Mucosa of descending colon (tissue), 3 donors: ENCODE data around the gene APEH. TPM values are rescaled to one million over a fixed set of nuclear protein-coding genes. Genes with fewer than 3 reads are reported as not detected.
A peak's percentile ranks its signal among the peaks of the same experiment; 100 is the strongest.

Source experiments
- ATAC-seq: fragments of 200-7000 bp; cut with Tn5 transposase; one replicate; pipeline ENCODE4 v1.9.1; 2020; ENCODE audit warnings: mild to moderate bottlenecking, moderate library complexity
- DNase-seq, 3 donors: peaks; one replicate each; pipeline ENCODE4 v3.0.0-alpha.2; 2020
- H3K36me3 ChIP-seq: fragments of 200-600 bp; one replicate; pipeline ENCODE4 v1.8.0; 2021; ENCODE audit warnings: low read depth, mild to moderate bottlenecking
- H3K4me1 ChIP-seq: fragments of 200-600 bp; one replicate; pipeline ENCODE4 v1.8.0; 2021; ENCODE audit warnings: low read depth, mild to moderate bottlenecking
- H3K4me3 ChIP-seq: fragments of 200-600 bp; one replicate; pipeline ENCODE4 v1.8.0; 2021; ENCODE audit warnings: mild to moderate bottlenecking
- H3K9me3 ChIP-seq: fragments of 200-600 bp; one replicate; pipeline ENCODE4 v1.8.0; 2021; ENCODE audit warnings: mild to moderate bottlenecking
- intact Hi-C, 2 donors: fragments of 100-400 bp; cut with DNase I in 1 of 2; cut with micrococcal nuclease in 1 of 2; formaldehyde crosslinking; loops; one replicate each; pipeline versions ENCODE4 v1.11.0 to v1.11.1; 2022; cut with DNase I, micrococcal nuclease
- long read RNA-seq, 2 donors: library from polyadenylated mRNA; unstranded; transcript quantifications; one replicate each; pipeline ENCODE4 v2.0.0, GENCODE V29; 2019 to 2021
- total RNA-seq, 3 donors: library from RNA; stranded (reverse); fragmentation: NEBNext Ultra II Directional in 2 of 3; extraction: Animal tissue kit (Norgen Biotek cat#: 25700) in 2 of 3; gene quantifications; one replicate each; pipeline versions ENCODE4 v1.2.1 to v1.2.4, GENCODE V29; 2021 to 2023
- TF ChIP-seq, protein P1 (sequence below): fragments of 200-600 bp; IDR thresholded peaks from one replicate; pipeline ENCODE4 v1.8.0; 2022; ENCODE audit warnings: antibody characterized with exemption, mild to moderate bottlenecking
- donor health status: DM: no; HTN: no; CAD: no; lungs with moderate emphysema.
- donor health status: DM: no; HTN: no; CAD: no.
- donor health status: DM: no; HTN: yes; CAD: no.

Gene APEH
- total RNA-seq, result 100 to 1,000 TPM; 110 to 176 (median 142) TPM
- long read RNA-seq, donor 1, transcript APEH-201 (22 exons, 3,220 nt), result major isoform, 133 of 185 reads
- long read RNA-seq, donor 1, partial matches to known transcripts, result 22 of 185 reads
- long read RNA-seq, donor 1, other reads (novel, unspliced or antisense), result 29 of 185 reads
- long read RNA-seq, donor 2, transcript APEH-201 (22 exons, 3,220 nt), result major isoform, 26 of 51 reads
- long read RNA-seq, donor 2, partial matches to known transcripts, result 15 of 51 reads
- long read RNA-seq, donor 2, other reads (novel, unspliced or antisense), result 10 of 51 reads

GRCh38 chr3:49673715-49674496 is at the start of gene APEH:
TSS of gene APEH (plus strand) at chr3:49674351. CDS start at chr3:49674402, 51 bp downstream.
- intact Hi-C loops, result loop anchor here in 1 of 2 donors (5.0 kb wide), 1 partner anchor 132 kb away; no protein-coding TSS in a partner anchor

GRCh38 chr3:49625071-49625470 is 49.1 kb upstream of the APEH start:
- H3K4me3 ChIP-seq, result no peak overlapping the region
- no peaks in the 10 kb centered on the region for H3K36me3 ChIP-seq
- no peaks in the 10 kb centered on the region for H3K9me3 ChIP-seq
- TF ChIP-seq, protein P1, sequence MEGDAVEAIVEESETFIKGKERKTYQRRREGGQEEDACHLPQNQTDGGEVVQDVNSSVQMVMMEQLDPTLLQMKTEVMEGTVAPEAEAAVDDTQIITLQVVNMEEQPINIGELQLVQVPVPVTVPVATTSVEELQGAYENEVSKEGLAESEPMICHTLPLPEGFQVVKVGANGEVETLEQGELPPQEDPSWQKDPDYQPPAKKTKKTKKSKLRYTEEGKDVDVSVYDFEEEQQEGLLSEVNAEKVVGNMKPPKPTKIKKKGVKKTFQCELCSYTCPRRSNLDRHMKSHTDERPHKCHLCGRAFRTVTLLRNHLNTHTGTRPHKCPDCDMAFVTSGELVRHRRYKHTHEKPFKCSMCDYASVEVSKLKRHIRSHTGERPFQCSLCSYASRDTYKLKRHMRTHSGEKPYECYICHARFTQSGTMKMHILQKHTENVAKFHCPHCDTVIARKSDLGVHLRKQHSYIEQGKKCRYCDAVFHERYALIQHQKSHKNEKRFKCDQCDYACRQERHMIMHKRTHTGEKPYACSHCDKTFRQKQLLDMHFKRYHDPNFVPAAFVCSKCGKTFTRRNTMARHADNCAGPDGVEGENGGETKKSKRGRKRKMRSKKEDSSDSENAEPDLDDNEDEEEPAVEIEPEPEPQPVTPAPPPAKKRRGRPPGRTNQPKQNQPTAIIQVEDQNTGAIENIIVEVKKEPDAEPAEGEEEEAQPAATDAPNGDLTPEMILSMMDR, result no peak
- no peaks in the 10 kb centered on the region for H3K4me1 ChIP-seq
- no peak for DNase-seq
- intact Hi-C loops, result no loop called here
- no peak for ATAC-seq

More at GRCh38 chr3:49673715-49674496, at the start of gene APEH:
- peak within 1 kb of the TSS; percentile 85 for H3K4me3 ChIP-seq
- TF ChIP-seq, protein P1, result no peak
- H3K4me1 ChIP-seq, result peaks cover 13% of the 10 kb centered on the region
- DNase-seq (peak; percentile 97 to 99 (median 98)), ATAC-seq (peak; percentile 93)
- H3K36me3 ChIP-seq, result no peaks in the 10 kb centered on the region
- no peaks in the 10 kb centered on the region for H3K9me3 ChIP-seq

DNA sequence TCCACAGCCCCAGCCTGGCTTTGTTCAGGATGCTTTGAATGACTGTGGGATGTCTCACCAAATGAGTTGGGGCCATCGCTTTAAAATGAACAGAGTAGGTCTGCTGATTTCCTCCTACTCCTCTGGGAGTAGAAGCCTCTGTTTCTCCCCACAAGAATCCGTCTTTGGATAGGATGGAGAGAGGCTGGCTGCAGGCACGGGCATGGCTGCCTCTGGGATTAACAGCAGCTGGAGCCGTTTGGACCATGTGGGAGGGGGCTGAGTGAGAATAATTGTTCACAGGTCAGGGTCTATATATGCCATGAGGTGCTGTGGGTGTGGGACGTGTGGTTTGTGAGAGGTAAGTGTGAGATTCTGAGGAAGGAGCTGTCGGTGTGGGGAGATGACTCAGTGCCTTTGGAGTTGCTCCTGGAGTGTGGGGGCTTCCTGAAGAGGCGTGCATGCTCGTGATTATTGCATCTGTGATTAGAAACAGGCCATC is 48.0 kb upstream of the APEH start:
- ATAC-seq, result no peak

GRCh38 chr3:49626796-49627195 is 47.4 kb upstream of the APEH start:
- no peaks in the 10 kb centered on the region for H3K36me3 ChIP-seq
- no peak for ATAC-seq
- TF ChIP-seq, protein P1, result no peak
- intact Hi-C loops, result no loop called here
- H3K4me3 ChIP-seq, result no peak overlapping the region
- H3K9me3 ChIP-seq, result no peaks in the 10 kb centered on the region
- no peak for DNase-seq
- H3K4me1 ChIP-seq, result no peaks in the 10 kb centered on the region

More for the DNA sequence above, 48.0 kb upstream of the APEH start:
- intact Hi-C loops, result no loop called here
- Histone ChIP-seq H3K36me3 (no peaks in the 10 kb centered on the region), H3K4me3 (no peak overlapping the region), H3K4me1 (no peaks in the 10 kb centered on the region), H3K9me3 (no peaks in the 10 kb centered on the region)
- TF ChIP-seq, protein P1, result no peak
- no peak for DNase-seq

GRCh38 chr3:49627634-49628033 is 46.5 kb upstream of the APEH start:
- Histone ChIP-seq H3K4me3 (no peak overlapping the region), H3K9me3 (no peaks in the 10 kb centered on the region), H3K4me1 (no peaks in the 10 kb centered on the region), H3K36me3 (no peaks in the 10 kb centered on the region)
- TF ChIP-seq, protein P1, result no peak
- intact Hi-C loops, result no loop called here
- no peak for DNase-seq
- no peak for ATAC-seq
